Right renal cortex interstitium (tissue), 3 donors: ENCODE results near the gene MUC6. TPM values are rescaled to one million over a fixed set of nuclear protein-coding genes. Genes with fewer than 3 reads are reported as not detected.
"Not testable (repeated sequence)": the region's sequence is repeated elsewhere in the genome, so short reads cannot be mapped to it uniquely, and the experiment has no call there.

ENCODE experiments used
- DNase-seq, 3 donors: peaks; one replicate each; pipeline ENCODE4 v3.0.0-alpha.2; 2013; ENCODE audit warnings: low read depth in 3 of 3, low spot score in 2 of 3
- polyA plus RNA-seq, 3 donors: library from polyadenylated mRNA; unstranded; fragments of 120-200 nt; gene quantifications; one replicate each; pipeline ENCODE4 v1.2.1, GENCODE V29; 2013; ENCODE audit not compliant: insufficient read length in 3 of 3

Gene MUC6
- polyA plus RNA-seq, 3 donors: 10.6 to 17.8 (median 14.3) TPM

DNA sequence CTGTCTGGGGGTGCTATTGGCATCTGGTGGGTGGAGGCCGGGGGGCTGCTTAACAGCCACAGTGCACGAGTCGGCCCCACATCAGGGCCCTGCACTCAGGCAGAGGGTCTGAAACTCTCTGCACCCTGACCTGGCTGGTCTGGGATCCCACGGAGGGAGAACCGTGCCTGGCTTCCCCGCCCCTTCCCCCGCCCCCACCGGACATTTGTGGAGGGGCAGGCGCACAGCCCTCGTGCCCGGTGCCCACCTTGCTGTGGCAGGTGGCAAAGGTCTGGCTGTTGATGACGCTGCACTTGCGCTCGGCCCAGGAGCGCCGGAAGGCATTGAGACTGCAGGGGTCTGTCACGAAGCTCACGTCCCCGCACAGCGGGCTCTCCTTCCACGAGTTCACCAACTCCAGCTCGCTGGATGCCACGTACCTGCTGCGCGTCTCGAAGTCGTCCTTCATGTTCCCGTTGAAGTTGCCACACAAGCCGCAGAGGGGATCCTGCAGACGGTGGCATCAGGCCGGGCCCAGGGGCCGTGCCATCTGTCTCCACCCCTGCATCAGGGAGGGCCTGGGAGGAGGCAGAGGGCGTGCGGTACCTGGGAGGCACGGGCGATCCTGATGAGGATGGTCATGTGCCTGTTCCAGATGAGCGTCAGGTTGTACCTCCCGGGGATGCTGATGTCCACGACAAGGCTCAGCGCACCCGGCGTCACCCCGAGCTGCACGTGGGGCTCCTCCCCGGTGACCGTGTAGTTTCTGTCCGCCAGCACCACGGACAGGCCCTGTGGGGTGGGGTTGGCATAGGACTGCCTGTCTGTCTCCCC, 11.7 kb downstream of the MUC6 start:
- DNase-seq: no peak

DNA sequence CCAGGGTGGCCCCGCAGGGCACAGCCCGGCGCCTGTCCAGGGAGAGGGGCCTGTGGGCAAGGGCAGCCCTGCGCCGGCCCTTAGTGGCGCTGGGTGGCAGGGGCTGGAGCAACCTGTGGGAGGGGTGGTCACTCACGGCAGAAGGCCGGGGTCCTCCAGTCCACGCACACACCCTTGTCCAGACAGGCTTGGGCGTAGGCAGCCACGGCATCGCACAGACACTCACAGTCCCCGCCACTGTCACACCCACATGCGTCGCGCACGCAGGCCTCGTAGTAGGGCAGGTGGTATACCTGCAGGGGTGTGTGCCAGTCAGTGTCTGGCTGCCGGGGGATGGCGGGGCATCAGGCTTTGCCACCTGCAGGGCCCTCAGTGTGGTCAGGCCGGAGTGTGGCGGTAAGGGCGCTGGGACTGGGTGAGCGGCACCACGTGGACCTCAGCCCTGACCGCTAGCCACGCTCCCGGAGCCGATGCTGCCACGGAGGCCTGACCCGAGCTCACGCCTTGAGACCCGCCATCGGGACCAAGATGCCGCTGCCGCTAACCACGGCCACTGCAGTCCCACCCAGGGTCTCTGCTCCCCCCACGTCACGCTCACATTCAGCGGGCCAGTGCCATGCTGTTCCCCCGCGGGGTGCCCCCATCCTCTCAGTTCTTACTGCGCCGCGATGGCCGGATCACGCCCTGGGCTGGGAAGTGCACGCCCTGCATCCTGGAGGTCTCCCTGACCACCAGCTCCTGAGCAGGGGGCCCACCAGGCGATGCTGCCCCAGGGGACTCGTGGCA, 12.5 kb downstream of the MUC6 start:
- no peak for DNase-seq

GRCh38 chr11:1022908-1023810, 13.4 kb downstream of the MUC6 start:
- DNase-seq: no peak

GRCh38 chr11:1022411-1022810, 14.1 kb downstream of the MUC6 start:
- DNase-seq: no peak

DNA sequence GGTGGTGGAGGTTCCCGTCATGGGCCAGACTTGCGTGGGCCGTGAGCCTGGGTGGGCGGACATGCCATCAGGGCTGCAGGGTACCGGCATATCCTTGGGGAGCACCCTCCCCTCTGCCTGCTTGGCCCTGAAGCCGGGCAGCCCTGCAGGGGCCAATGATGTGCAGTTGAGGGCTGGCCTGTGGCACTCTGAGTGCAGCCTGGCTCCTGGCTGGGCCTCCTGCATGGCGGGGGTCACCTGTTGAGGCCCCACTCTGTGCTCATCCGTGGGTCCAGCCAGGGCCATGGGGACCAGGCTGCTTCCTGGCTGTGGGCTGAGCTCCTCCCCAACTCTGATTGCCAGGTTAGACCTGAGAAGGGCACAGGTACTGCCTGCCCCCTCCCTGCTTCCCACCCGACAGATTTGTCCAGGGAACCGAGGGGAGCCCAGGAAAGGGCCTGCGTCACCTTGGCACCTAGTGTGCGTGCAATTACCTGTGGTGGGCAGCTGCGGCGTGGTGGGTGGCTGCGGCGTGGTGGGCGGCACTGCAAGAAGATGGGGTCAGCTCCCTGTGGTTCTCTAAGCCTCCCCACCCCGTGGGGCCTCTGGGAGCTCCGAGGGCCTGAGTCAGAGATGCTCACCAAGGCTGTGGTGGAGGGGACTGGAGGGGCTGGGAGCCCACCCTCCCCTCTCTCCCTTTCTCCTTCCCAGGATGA, 16.2 kb downstream of the MUC6 start:
- DNase-seq: no peak

GRCh38 chr11:1019321-1019910, 17.1 kb downstream of the MUC6 start:
- no peak for DNase-seq

GRCh38 chr11:1018091-1018490, 18.4 kb downstream of the MUC6 start:
- no peak for DNase-seq

DNA sequence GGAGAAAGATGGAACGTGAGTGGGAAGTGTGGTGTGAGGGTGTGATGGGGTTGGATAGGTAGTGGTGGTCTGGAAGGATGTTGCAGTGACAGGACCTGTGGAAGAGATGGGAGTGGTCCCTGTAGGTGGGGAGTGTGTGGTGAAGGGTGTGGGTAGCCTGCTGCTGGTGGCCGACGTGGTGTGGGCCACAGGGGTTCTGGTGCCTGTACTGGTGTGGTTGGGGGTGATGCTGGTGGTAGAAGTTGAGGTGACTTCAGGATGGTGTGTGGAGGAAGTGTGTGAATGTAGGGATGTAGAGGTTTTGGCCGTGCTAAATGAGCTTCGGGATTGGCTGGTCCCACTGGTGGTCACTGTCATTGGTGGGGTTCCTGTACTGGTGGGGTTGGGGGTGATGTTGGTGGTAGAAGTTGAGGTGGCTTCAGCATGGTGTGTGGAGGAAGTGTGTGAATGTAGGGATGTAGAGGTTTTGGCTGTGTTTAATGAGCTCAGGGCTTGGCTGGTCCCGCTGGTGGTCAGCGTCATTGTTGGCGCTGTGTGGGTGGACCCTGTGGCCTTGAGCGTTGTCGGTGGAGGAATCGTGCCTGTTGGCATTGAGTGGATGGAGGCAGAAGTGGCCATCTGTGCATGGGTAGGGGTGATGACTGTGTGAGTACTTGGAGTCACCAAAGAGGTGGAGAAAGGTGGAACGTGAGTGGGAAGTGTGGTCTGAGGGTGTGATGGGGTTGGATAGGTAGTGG, 19.1 kb downstream of the MUC6 start:
- no peak for DNase-seq

GRCh38 chr11:1016610-1017126, 19.9 kb downstream of the MUC6 start:
- not testable (repeated sequence) for DNase-seq

- DNase-seq: no peak
Observed at GRCh38 chr11:1015826-1016545, 20.5 kb downstream of the MUC6 start.

- DNase-seq: no peak
Observed at GRCh38 chr11:1015064-1015463, 21.5 kb downstream of the MUC6 start.

DNA sequence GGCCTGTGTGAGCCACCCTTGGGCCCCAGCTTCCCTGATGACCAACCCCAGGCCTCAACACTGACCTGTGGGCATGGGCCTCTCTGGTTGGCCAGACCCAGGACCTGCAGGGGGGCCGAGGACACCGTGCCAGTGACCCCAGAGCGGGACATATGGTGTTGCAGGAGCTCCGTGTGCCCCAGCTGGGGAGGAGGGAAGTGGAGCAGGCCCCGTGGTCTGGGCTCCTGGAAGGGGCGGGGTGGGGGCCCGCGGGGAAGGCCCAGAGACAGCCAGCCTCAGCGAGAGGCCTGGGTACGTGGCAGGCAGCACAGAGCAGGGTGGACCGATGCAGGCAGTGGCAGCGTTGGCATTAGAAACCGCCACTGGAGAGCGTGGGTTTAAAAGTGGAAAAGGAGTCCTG, 22.2 kb downstream of the MUC6 start:
- no peak for DNase-seq

- no peak for DNase-seq
Observed at GRCh38 chr11:1013631-1013935, 22.9 kb downstream of the MUC6 start.

- DNase-seq: no peak
Observed at GRCh38 chr11:1012740-1013630, 23.5 kb downstream of the MUC6 start.

DNA sequence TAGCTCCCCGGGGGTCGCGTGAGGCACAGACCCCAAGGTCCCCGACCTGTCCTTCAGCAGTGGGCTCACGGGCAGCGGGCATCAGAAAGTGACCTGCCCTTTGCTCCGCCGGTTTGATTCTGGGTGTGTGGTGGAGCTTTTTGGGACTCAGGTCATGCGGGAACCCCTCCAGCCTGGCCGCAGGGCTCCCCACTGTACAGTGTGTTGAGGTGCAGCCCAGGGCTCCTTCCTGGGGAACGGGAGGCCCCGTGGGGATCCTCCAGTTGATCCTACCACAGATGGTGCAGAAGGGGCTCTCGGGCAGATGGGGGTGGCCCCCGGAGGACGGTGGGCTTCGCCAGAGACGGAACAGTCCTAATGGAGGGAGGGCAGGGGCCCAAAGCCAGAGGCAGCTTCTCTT, 24.2 kb downstream of the MUC6 start:
- DNase-seq: no peak

GRCh38 chr11:1011320-1011698, 25.2 kb downstream of the MUC6 start:
- DNase-seq: no peak

DNA sequence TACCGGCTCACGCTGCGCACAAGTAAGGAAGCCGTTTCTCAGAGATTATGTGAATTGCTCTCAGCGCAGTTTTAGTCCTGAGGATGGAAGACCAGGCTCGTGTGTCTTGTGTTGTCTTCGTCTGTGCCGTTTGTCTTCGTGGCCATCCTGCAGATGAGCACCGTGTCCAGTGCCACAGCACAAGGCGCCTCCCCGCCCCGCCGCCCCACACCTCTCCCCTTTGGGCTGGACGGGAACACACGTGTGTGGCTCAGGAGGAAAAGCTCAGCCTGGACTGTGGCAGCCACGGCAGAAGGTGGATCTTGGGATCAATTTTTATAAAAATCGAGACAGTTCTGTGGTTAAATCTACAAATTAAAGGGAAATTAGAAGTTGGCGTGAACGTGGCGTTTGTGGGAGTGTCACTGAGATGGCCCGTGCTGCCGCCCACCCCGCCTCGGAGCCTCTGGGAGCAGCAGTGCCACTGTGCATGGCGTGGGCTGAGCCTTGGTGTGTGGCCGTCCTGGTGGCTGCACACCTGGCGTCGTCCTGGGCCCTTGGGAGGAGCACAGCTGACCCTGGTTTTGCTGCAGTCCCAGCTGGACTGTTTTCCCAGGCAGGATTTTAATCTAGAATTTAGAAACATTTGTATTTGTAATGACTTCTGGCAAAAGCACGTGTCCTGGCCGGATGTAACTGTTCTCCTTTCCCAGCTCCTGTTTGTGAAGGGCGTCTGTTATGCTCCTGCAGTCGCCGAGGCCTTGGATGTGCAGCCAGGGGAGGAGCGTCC, 25.8 kb downstream of the MUC6 start:
- DNase-seq: no peak
